Fibroblast of skin of left quadriceps (primary cell): Measurements from ENCODE around the gene AUTS2.

ENCODE experiments used
- DNase-seq, 2 experiments: peaks; one replicate each; pipeline ENCODE4 v3.0.0-alpha.2; 2013; ENCODE audit warnings: low read depth in 2 of 2

The AUTS2 gene

GRCh38 chr7:69934144-69934903 is 336.0 kb downstream of the AUTS2 start:
- DNase-seq, result no peak

- no peak for DNase-seq
Measured at GRCh38 chr7:69935107-69935506, 336.8 kb downstream of the AUTS2 start.

GRCh38 chr7:69937097-69937496 is 338.8 kb downstream of the AUTS2 start:
- DNase-seq, result no peak

- DNase-seq, result no peak
Measured at GRCh38 chr7:69939317-69939716, 341.0 kb downstream of the AUTS2 start.

GRCh38 chr7:69941077-69941651 is 342.9 kb downstream of the AUTS2 start:
- no peak for DNase-seq

- DNase-seq, result no peak
Measured at GRCh38 chr7:69942573-69942972, 344.3 kb downstream of the AUTS2 start.

GRCh38 chr7:69946901-69947300 is 348.6 kb downstream of the AUTS2 start:
- no peak for DNase-seq

- DNase-seq, result no peak
Measured at GRCh38 chr7:69947998-69948397, 349.7 kb downstream of the AUTS2 start.

GRCh38 chr7:69949122-69949521 is 350.8 kb downstream of the AUTS2 start:
- DNase-seq, result no peak

GRCh38 chr7:69951458-69951857 is 353.2 kb downstream of the AUTS2 start:
- no peak for DNase-seq

- no peak for DNase-seq
Measured at GRCh38 chr7:69953136-69954067, 355.1 kb downstream of the AUTS2 start.

GRCh38 chr7:69956541-69956940 is 358.3 kb downstream of the AUTS2 start:
- no peak for DNase-seq

GRCh38 chr7:69957661-69958060 is 359.4 kb downstream of the AUTS2 start:
- DNase-seq, result no peak

- no peak for DNase-seq
Measured at GRCh38 chr7:69959789-69960499, 361.7 kb downstream of the AUTS2 start.

- DNase-seq, result no peak
Measured at GRCh38 chr7:69961436-69961835, 363.2 kb downstream of the AUTS2 start.

GRCh38 chr7:69962186-69963065 is 364.2 kb downstream of the AUTS2 start:
- no peak for DNase-seq

GRCh38 chr7:69963393-69963792 is 365.1 kb downstream of the AUTS2 start:
- DNase-seq, result no peak

GRCh38 chr7:69966766-69967591 is 368.7 kb downstream of the AUTS2 start:
- no peak for DNase-seq

GRCh38 chr7:69967689-69968450 is 369.6 kb downstream of the AUTS2 start:
- DNase-seq, result no peak
